ENCODE measurements around the gene EDRF1. TPM values are rescaled to one million over a fixed set of nuclear protein-coding genes. Genes with fewer than 3 reads are reported as not detected.

The EDRF1 gene
- total RNA-seq, 1 donor: 25.0 TPM

DNA sequence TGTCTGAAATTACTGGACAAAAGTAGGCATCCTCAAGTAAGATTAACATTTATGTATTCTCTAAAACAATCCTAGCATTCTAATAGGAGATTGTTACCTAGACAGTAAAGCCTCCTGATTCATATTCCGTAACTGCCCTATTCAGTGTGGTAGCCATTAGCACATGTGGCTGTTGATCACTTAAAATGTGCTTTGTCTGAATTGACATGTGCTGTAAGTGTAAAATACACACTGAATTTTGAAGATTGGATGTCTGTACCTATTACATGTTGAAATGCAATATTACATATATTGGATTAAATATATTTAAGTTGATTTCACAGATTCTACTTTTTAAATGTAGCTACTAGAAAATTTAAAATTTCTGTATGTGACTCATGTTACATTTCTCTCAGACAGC, 14.6 kb downstream of the EDRF1 start:
- no peaks in the 10 kb centered on the region for H3K79me2 ChIP-seq (ENCODE audit: insufficient read depth, low read length)
- no peak overlapping the region for H3K27ac ChIP-seq (ENCODE audit: low read depth, low read length)
- no peak for DNase-seq (ENCODE audit: insufficient read length, low spot score, missing footprints)
- peaks cover 96% of the 10 kb centered on the region for H3K36me3 ChIP-seq (ENCODE audit: insufficient read depth, low read length)
- TF ChIP-seq, protein P1, sequence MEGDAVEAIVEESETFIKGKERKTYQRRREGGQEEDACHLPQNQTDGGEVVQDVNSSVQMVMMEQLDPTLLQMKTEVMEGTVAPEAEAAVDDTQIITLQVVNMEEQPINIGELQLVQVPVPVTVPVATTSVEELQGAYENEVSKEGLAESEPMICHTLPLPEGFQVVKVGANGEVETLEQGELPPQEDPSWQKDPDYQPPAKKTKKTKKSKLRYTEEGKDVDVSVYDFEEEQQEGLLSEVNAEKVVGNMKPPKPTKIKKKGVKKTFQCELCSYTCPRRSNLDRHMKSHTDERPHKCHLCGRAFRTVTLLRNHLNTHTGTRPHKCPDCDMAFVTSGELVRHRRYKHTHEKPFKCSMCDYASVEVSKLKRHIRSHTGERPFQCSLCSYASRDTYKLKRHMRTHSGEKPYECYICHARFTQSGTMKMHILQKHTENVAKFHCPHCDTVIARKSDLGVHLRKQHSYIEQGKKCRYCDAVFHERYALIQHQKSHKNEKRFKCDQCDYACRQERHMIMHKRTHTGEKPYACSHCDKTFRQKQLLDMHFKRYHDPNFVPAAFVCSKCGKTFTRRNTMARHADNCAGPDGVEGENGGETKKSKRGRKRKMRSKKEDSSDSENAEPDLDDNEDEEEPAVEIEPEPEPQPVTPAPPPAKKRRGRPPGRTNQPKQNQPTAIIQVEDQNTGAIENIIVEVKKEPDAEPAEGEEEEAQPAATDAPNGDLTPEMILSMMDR (IDR thresholded peaks at IDR 0.05; ENCODE audit: extremely low read depth, low read depth, low read length): no peak
- H3K27me3 ChIP-seq (ENCODE audit: insufficient read depth, low read length): no peaks in the 10 kb centered on the region
- H3K4me3 ChIP-seq (ENCODE audit: insufficient read depth, low read length): no peak overlapping the region
- no peak overlapping the region for H2AFZ ChIP-seq (ENCODE audit: low read length)
- H4K20me1 ChIP-seq (ENCODE audit: insufficient read depth, low read length): no peaks in the 10 kb centered on the region
- no peak overlapping the region for H3K4me2 ChIP-seq (ENCODE audit: insufficient read depth, low read length)
- no peaks in the 10 kb centered on the region for H3K9me3 ChIP-seq (ENCODE audit: low read depth, low read length)
- H3K4me1 ChIP-seq (ENCODE audit: insufficient read depth, low read length): no peaks in the 10 kb centered on the region

- Histone ChIP-seq H3K79me2 (ENCODE audit: insufficient read depth, low read length) (no peaks in the 10 kb centered on the region), H3K36me3 (ENCODE audit: insufficient read depth, low read length) (peaks cover 96% of the 10 kb centered on the region), H2AFZ (ENCODE audit: low read length) (no peak overlapping the region), H3K27ac (ENCODE audit: low read depth, low read length) (no peak overlapping the region), H3K4me2 (ENCODE audit: insufficient read depth, low read length) (no peak overlapping the region), H3K4me1 (ENCODE audit: insufficient read depth, low read length) (no peaks in the 10 kb centered on the region), H3K27me3 (ENCODE audit: insufficient read depth, low read length) (no peaks in the 10 kb centered on the region), H3K4me3 (ENCODE audit: insufficient read depth, low read length) (no peak overlapping the region), H3K9me3 (ENCODE audit: low read depth, low read length) (no peaks in the 10 kb centered on the region), H4K20me1 (ENCODE audit: insufficient read depth, low read length) (no peaks in the 10 kb centered on the region)
- TF ChIP-seq, protein P1 (IDR thresholded peaks at IDR 0.05; ENCODE audit: extremely low read depth, low read depth, low read length): peak; percentile 12
- DNase-seq (ENCODE audit: insufficient read length, low spot score, missing footprints): no peak
Measured at GRCh38 chr10:125734823-125735222, 15.3 kb downstream of the EDRF1 start.

DNA sequence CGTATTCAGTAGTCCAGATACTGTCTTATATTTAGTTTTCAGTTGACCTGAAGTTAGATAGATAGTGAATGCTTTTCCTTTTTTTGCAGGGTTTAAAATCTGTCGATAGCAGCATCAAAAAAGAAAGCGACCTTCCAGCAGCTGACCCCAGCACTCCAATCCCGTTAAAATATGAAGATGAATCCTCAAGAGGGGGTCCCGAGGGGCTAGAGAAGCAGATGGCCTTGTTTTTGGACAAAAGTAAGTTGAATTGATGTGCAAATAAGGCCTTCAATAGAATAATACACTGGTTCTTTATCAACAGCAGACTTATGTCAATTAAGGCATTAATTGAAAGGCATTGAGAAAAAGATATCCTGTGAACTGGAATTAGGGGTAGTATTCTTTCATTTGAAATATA, 18.7 kb downstream of the EDRF1 start:
- TF ChIP-seq, protein P1 (IDR thresholded peaks at IDR 0.05; ENCODE audit: extremely low read depth, low read depth, low read length): no peak
- H3K4me3 ChIP-seq (ENCODE audit: insufficient read depth, low read length): no peak overlapping the region
- H3K4me1 ChIP-seq (ENCODE audit: insufficient read depth, low read length): no peaks in the 10 kb centered on the region
- no peak overlapping the region for H3K4me2 ChIP-seq (ENCODE audit: insufficient read depth, low read length)
- no peaks in the 10 kb centered on the region for H3K27me3 ChIP-seq (ENCODE audit: insufficient read depth, low read length)
- no peak for DNase-seq (ENCODE audit: insufficient read length, low spot score, missing footprints)
- no peak overlapping the region for H2AFZ ChIP-seq (ENCODE audit: low read length)
- peaks cover 94% of the 10 kb centered on the region for H3K36me3 ChIP-seq (ENCODE audit: insufficient read depth, low read length)
- H3K9me3 ChIP-seq (ENCODE audit: low read depth, low read length): no peaks in the 10 kb centered on the region
- no peaks in the 10 kb centered on the region for H3K79me2 ChIP-seq (ENCODE audit: insufficient read depth, low read length)
- H4K20me1 ChIP-seq (ENCODE audit: insufficient read depth, low read length): no peaks in the 10 kb centered on the region
- no peak overlapping the region for H3K27ac ChIP-seq (ENCODE audit: low read depth, low read length)

DNA sequence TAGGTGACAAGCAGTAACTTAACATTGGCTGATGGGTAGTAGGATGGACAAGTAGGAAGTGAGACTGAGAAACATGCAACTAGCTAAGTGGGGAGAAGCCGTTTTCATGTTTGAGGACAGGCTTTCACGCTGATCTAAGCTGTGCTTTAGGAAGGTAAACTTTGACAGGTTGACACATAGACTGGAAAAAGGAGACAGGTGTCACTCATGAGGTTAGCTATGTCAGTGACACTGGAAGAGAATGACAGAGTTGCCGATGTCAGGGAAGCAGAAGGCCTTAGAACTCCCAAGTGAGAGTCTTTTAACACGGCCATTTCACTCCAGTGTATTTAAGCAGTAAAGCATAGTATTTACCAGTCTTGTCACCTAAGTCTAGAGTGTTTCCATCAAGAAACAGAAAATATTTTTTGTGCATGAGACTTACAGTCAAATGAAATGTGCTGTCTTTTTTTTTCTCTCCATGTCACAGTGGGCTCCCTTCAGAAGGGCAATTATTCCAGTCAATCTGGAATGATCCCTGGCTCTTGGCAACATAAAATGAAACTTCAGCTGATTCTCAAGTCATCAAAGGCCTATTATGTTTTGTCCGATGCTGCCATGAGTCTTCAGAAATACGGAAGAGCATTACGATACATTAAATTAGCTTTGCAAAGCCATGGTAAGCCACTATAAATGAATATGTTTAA, 20.6 kb downstream of the EDRF1 start:
- H4K20me1 ChIP-seq (ENCODE audit: insufficient read depth, low read length): no peaks in the 10 kb centered on the region

More for the DNA sequence above, 20.6 kb downstream of the EDRF1 start:
- TF ChIP-seq, protein P1 (IDR thresholded peaks at IDR 0.05; ENCODE audit: extremely low read depth, low read depth, low read length): no peak
- Histone ChIP-seq H3K4me3 (ENCODE audit: insufficient read depth, low read length) (no peak overlapping the region), H3K27ac (ENCODE audit: low read depth, low read length) (no peak overlapping the region), H3K4me1 (ENCODE audit: insufficient read depth, low read length) (no peaks in the 10 kb centered on the region), H3K36me3 (ENCODE audit: insufficient read depth, low read length) (peaks cover 95% of the 10 kb centered on the region), H3K9me3 (ENCODE audit: low read depth, low read length) (no peaks in the 10 kb centered on the region), H3K79me2 (ENCODE audit: insufficient read depth, low read length) (no peaks in the 10 kb centered on the region), H3K27me3 (ENCODE audit: insufficient read depth, low read length) (no peaks in the 10 kb centered on the region), H3K4me2 (ENCODE audit: insufficient read depth, low read length) (no peak overlapping the region), H2AFZ (ENCODE audit: low read length) (no peak overlapping the region)
- no peak for DNase-seq (ENCODE audit: insufficient read length, low spot score, missing footprints)
